Stomach (tissue), 9 donors: ENCODE data around the gene NPAS1. TPM values are rescaled to one million over a fixed set of nuclear protein-coding genes. Genes with fewer than 3 reads are reported as not detected.

ENCODE experiments used
- DNase-seq, 2 donors: peaks; one replicate each; pipeline versions ENCODE4 v3.0.0 to v3.0.0-alpha.2; 2013 to 2019
- H3K27ac ChIP-seq, 5 donors: fragments of 200-600 bp in 4 of 5; sonication (generic) in 4 of 5; one replicate each; pipeline ENCODE4 v1.5.1; 2013 to 2019; ENCODE audit warnings: mild to moderate bottlenecking in 1 of 5, moderate library complexity in 1 of 5
- H3K27me3 ChIP-seq, 3 donors: fragments of 200-600 bp; sonication (generic); one replicate each; pipeline ENCODE4 v1.5.1; 2017 to 2019; ENCODE audit warnings: mixed run types in 1 of 3
- H3K36me3 ChIP-seq, 4 donors: fragments of 200-600 bp; sonication (generic); 1 replicate in 3 of 4; 2 replicates in 1 of 4; pipeline ENCODE4 v1.5.1; 2016 to 2019
- H3K4me1 ChIP-seq, 4 donors: fragments of 200-600 bp; sonication (generic); one replicate each; pipeline ENCODE4 v1.5.1; 2016 to 2019
- H3K4me3 ChIP-seq, 4 donors: fragments of 200-600 bp; sonication (generic) in 3 of 4; one replicate each; pipeline ENCODE4 v1.5.1; 2016 to 2019; ENCODE audit warnings: mild to moderate bottlenecking in 1 of 4
- H3K9me3 ChIP-seq, 4 donors: fragments of 200-600 bp; sonication (generic); one replicate each; pipeline ENCODE4 v1.5.1; 2016 to 2019
- CTCF ChIP-seq, 7 experiments: fragments of 450-650 bp in 4 of 7; fragments of 200-600 bp in 3 of 7; sonication (generic) in 3 of 7; IDR thresholded peaks; one replicate each; pipeline ENCODE4 v1.5.1; 2016 to 2019; ENCODE audit warnings: antibody characterized with exemption in 7 of 7, control low read depth in 2 of 7, mild to moderate bottlenecking in 1 of 7
- EP300 ChIP-seq: sonication (generic); formaldehyde crosslinking; IDR thresholded peaks from one replicate; pipeline ENCODE4 v1.6.1; 2017; ENCODE audit warnings: antibody characterized with exemption
- POLR2A ChIP-seq, 4 donors: fragments of 450-650 bp; IDR thresholded peaks; one replicate each; pipeline ENCODE4 v1.6.1; 2016; ENCODE audit warnings: antibody characterized with exemption in 4 of 4, control low read depth in 2 of 4, mild to moderate bottlenecking in 1 of 4, moderate library complexity in 1 of 4
- POLR2AphosphoS5 ChIP-seq, 3 donors: sonication (generic); formaldehyde crosslinking; IDR thresholded peaks; one replicate each; pipeline ENCODE4 v1.6.1; 2016; ENCODE audit warnings: antibody characterized with exemption in 3 of 3
- WGBS, 5 donors: extraction: QIAGEN DNeasy Blood & Tissue Kit in 3 of 5; methylation state at CpG; one replicate each; pipeline versions ENCODE4 v1.1.5 to v1.1.7; 2013 to 2018; 5-methylcytosine and 5-hydroxymethylcytosine counted together
- intact Hi-C: fragments of 100-400 bp; cut with DNase I; formaldehyde crosslinking; loops from one replicate; pipeline ENCODE4 v1.15.1; 2023; ENCODE audit warnings: low total_unique reads
- polyA plus RNA-seq, 3 donors: library from polyadenylated mRNA; stranded (reverse); fragments of 200-250 nt; gene quantifications; one replicate each; pipeline ENCODE4 v1.2.3, GENCODE V29; 2013
- total RNA-seq, 5 donors: library from RNA; depleted of rRNA; stranded (reverse); fragments of >200 nt; gene quantifications; one replicate each; pipeline versions ENCODE4 v1.1.0 to v1.2.3, GENCODE V29; 2014 to 2016
- donor health status: healthy with polysubstance abuse.
- donor health status: Bipolar disorder and iron deficiency.
- donor health status: healthy.

Gene NPAS1
- total and polyA plus RNA-seq, 8 donors: 0.72 to 8.9 (median 1.1) TPM; not detected in 3

GRCh38 chr19:46999377-46999776 is 20.3 kb upstream of the NPAS1 start:
- intact Hi-C loops: loop anchor here (10.0 kb wide), 1 partner anchor 245 kb away; no protein-coding TSS in a partner anchor
- no peak for DNase-seq
- peaks cover 0 to 22% (median 14%) of the 10 kb centered on the region in 3 donors for H3K27me3 ChIP-seq
- H3K4me1 ChIP-seq: peaks cover 8 to 12% (median 10%) of the 10 kb centered on the region in 4 donors
- no peaks in the 10 kb centered on the region for H3K9me3 ChIP-seq
- peaks cover 27 to 78% (median 72%) of the 10 kb centered on the region in 4 donors for H3K36me3 ChIP-seq
- H3K4me3 ChIP-seq: no peak overlapping the region
- TF ChIP-seq POLR2A (IDR thresholded peaks at IDR 0.05) (no peak), POLR2AphosphoS5 (IDR thresholded peaks at IDR 0.05) (no peak), EP300 (no peak), CTCF (IDR thresholded peaks at IDR 0.05) (no peak)
- 83 to 97% (median 91%) methylated on average over 6 to 7 of the region's 7 CpGs for WGBS, 5 donors
- no peak overlapping the region for H3K27ac ChIP-seq

- intact Hi-C loops: loop anchor here (10.0 kb wide), 1 partner anchor 245 kb away; no protein-coding TSS in a partner anchor
- no peaks in the 10 kb centered on the region for H3K9me3 ChIP-seq
These were observed 19.8 kb upstream of the NPAS1 start for GRCh38 chr19:46999878-47000277.

GRCh38 chr19:47000373-47000772 is 19.3 kb upstream of the NPAS1 start:
- Histone ChIP-seq H3K27ac (no peak overlapping the region), H3K4me1 (peaks cover 8 to 16% (median 11%) of the 10 kb centered on the region in 4 donors), H3K36me3 (peaks cover 27 to 68% (median 64%) of the 10 kb centered on the region in 4 donors), H3K9me3 (no peaks in the 10 kb centered on the region), H3K27me3 (peaks cover 0 to 29% (median 14%) of the 10 kb centered on the region in 3 donors), H3K4me3 (no peak overlapping the region)
- 90 to 97% (median 96%) methylated on average over 15 to 18 of the region's 18 CpGs for WGBS, 5 donors
- DNase-seq: no peak
- TF ChIP-seq CTCF (IDR thresholded peaks at IDR 0.05) (no peak), POLR2A (IDR thresholded peaks at IDR 0.05) (no peak), EP300 (no peak), POLR2AphosphoS5 (IDR thresholded peaks at IDR 0.05) (no peak)
- intact Hi-C loops: no loop called here

More at GRCh38 chr19:46999878-47000277, 19.8 kb upstream of the NPAS1 start:
- H3K27me3 ChIP-seq: peaks cover 0 to 24% (median 14%) of the 10 kb centered on the region in 3 donors
- peaks cover 27 to 73% (median 67%) of the 10 kb centered on the region in 4 donors for H3K36me3 ChIP-seq
- peaks cover 8 to 16% (median 11%) of the 10 kb centered on the region in 4 donors for H3K4me1 ChIP-seq
- TF ChIP-seq CTCF (IDR thresholded peaks at IDR 0.05) (no peak), POLR2AphosphoS5 (IDR thresholded peaks at IDR 0.05) (no peak), POLR2A (IDR thresholded peaks at IDR 0.05) (no peak), EP300 (no peak)
- no peak for DNase-seq
- no peak overlapping the region for H3K4me3 ChIP-seq
- 93 to 96% (median 94%) methylated on average over 13 to 14 of the region's 14 CpGs for WGBS, 5 donors
- no peak overlapping the region for H3K27ac ChIP-seq

- peaks cover 0 to 4% (median 0%) of the 10 kb centered on the region in 4 donors for H3K9me3 ChIP-seq
- peaks cover 8 to 16% (median 11%) of the 10 kb centered on the region in 4 donors for H3K4me1 ChIP-seq
- peaks cover 27 to 57% (median 53%) of the 10 kb centered on the region in 4 donors for H3K36me3 ChIP-seq
- no peak overlapping the region for H3K27ac ChIP-seq
- no peak for TF ChIP-seq CTCF (IDR thresholded peaks at IDR 0.05)
- peaks cover 0 to 30% (median 14%) of the 10 kb centered on the region in 3 donors for H3K27me3 ChIP-seq
- 82 to 93% (median 89%) methylated on average over 9 to 11 of the region's 11 CpGs for WGBS, 5 donors
- intact Hi-C loops: no loop called here
- H3K4me3 ChIP-seq: no peak overlapping the region
- no peak for DNase-seq
These were observed 18.1 kb upstream of the NPAS1 start for GRCh38 chr19:47001584-47001983.
